NCI-H510A treated with DMSO at 0.1 percent for 48 hours (cell line): Measurements from ENCODE around the gene HOXC9.

Source experiments
- DNase-seq: peaks from one replicate; lab custom pipeline; 2025; lab: John Stamatoyannopoulos, UW

The HOXC9 gene

DNA sequence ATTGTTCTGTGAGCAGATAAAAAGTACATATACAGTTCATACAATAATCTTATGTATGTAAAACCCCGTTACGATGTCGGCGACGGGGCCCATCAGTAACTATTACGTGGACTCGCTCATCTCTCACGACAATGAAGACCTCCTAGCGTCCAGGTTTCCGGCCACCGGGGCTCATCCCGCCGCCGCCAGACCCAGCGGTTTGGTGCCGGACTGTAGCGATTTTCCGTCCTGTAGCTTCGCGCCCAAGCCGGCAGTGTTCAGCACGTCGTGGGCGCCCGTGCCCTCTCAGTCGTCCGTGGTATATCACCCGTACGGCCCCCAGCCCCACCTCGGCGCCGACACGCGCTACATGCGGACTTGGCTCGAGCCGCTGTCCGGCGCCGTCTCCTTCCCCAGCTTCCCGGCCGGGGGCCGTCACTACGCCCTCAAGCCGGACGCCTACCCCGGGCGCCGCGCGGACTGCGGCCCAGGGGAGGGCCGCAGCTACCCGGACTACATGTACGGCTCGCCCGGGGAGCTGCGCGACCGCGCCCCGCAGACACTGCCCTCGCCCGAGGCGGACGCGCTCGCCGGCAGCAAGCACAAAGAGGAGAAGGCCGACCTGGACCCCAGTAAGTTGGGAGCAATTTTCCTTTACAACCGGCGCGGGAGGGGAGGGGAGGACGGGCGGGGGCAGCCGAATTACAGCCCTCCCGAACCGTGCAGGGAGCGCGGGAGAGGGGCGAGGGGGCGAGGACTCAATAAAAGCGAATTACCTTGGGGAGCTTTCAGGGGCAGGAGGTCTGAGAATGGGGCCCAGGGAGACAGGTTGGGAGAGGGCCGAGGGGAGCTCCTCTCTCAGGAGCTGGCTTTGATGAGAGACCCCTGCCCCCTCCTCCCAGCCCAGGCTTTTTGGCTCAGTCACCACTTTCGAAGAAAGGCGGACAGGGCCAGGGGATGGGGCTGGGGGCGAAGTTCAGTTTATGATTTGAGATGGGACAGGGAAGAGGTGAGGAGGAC lies at the start of gene HOXC9:
TSS of gene HOXC9 (plus strand) at position 46 of the 999 bp plus-strand sequence. CDS start at position 74, 28 bp downstream.
- DNase-seq: no peak

DNA sequence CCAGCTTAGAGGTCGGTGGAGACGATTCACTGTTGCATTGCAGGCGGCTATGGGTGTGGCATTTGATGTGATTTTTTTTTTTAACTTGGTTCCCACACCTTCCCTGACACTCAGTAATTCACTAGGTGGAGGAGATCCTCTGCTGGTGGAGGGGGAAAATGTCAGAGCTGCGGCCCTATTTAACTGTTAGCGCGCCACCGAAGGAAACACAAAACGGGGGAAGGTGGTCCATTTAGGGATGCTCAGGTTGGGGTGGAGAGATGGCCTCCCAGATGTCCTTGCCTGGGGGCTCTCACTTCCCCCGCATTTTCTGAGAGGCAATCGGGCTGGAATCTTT lies 49.6 kb upstream of the HOXC9 start:
- DNase-seq: no peak

DNA sequence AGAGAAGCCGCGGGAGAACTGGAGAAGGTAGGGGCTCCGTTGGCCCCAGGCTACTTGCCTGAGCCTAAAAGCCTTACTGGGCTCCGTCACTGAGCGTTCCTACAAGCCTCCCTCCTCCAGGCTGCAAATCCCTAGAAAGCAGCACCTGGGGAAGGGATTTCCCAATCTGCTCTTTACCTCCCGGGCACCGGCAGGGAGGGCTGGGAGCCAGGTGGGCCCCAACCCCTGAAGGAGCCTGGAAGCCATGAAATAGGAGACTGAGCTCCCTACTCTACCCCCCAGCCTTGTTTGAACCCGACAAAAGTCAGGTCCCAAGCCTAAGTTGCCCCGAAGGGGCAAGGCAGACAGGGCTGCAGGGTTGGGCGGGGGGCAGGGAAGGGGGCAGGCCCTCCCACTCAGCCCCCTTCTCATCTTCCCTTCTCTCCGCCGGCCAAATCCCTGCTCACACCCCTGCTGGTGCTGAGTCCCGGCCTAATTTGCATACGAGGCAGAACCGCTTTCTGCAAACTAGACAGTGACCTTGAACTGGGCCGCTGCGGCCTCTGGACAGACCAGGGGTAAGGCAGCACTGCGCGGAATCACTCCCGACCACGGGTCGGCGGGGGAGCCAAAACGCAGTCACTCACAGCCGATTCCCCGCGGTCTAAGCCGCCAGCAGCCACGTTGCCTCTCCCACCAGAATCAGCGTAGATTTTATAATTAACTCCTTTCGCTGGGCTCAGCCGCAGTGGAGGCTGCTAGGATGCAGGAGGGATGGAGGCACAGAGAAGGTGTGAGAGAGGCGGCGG lies 49.0 kb upstream of the HOXC9 start:
- no peak for DNase-seq

GRCh38 chr12:53951577-53952334 lies 48.2 kb upstream of the HOXC9 start:
- no peak for DNase-seq

- no peak for DNase-seq
These were observed 47.6 kb upstream of the HOXC9 start for GRCh38 chr12:53952335-53952694.

DNA sequence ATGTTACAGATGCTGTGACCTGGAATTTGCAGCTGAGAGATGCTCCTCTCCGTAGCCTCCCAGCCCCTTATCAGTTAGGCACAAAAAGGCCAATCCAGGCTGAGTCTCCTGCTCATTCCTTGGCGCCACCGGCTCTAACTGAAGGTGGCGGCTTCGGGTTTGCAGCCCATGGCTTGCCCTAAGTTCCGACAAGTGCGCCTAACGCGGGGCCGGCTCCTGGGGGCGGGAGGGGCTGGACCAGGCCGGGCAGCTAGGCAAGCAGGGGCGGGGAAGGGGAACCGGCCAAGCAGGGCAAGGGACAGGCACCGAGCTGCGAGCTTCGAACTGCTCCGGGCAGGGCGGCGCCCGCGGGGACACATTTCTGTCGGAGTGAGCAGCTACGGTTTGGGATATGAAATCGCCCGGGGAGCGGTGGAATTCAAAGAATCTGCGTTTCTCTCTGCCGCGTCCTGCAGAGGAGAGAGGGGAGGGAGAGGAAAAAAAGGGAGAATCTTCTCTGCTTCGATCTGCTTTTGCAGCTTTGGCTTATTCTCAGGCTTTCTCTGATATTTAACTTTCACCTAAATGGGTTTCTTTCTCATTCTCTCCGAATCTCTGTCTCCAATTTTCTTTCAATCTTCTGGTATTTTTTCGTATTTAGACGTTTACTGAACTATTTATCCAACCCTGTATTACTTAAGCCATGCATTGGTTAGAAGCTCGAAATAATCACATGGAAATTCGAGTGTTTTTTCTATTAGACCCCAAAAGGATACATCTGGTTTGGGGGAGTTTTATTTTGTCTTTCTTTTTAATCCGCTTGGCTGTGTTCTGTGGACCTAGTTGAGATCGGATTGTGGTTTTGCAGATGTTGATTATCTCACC lies 46.9 kb upstream of the HOXC9 start:
- no peak for DNase-seq

DNA sequence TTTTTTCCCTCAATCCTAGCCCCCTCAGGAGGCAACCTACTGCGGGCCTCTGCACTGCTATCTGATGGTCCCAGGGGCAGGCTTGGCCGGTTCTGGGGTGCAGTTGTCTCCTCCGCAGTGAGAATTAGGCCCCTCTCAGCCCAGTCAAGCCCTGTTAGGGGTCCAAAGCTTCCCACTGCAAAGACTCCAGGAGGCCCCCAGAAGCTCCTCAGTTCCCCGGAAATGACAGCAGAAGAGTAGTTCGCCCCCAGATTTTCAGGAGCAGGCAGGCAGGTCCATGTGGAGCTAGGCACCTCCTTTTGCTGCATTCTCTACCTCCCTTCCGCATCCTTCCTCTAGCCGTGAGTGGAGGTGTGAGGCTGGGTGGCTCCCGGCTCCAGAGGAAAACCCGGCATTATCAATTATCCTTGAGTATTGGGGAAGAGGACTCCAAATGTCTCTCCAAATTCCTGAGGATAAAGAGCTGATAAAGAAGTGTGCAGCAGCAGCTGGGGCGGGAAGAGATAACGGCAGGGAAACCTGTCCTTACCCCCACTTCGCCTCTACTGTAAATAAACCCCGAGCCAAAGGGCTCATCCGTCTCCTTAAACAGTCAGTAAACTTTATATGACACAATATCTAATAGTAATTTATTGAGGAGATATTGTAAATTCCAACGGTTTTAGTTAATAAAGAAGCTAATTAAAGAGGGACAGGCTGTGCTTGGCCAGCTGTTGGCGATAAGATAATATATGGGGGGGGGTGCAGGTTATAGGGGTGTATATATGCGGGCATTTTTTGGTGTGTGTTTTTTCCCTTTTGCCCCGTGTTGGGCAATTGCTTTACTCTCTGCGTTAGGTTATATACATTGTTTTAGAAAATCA lies 45.9 kb upstream of the HOXC9 start:
- no peak for DNase-seq

GRCh38 chr12:53954694-53955035 lies 45.3 kb upstream of the HOXC9 start, which contains the start of gene HOXC12:
HOXC12 (plus strand) TSS chr12:53954903; CDS start chr12:53954930, 27 bp downstream.
- no peak for DNase-seq

DNA sequence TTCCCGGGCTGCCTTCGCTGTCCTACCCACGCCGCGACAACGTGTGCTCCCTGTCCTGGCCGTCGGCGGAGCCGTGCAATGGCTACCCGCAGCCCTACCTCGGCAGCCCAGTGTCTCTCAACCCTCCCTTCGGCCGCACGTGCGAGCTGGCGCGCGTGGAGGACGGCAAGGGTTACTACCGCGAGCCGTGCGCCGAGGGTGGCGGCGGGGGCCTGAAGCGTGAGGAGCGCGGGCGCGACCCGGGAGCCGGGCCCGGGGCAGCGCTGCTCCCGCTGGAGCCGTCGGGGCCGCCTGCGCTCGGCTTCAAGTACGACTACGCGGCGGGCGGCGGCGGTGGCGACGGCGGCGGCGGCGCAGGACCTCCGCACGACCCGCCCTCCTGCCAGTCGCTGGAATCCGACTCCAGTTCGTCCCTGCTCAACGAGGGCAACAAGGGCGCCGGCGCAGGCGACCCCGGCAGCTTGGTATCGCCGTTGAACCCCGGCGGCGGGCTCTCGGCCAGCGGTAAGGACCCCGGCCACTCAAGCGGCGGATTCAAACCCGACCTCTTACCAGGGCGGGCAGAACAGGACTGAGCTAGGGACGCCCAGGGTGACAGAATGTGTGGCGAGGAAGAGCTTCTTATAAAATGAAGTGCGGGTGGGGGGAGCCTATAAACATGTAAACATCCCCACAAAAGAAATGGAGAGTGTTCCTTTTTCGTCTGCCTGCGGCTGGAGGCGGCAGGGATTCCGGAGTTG lies 44.8 kb upstream of the HOXC9 start:
- no peak for DNase-seq

DNA sequence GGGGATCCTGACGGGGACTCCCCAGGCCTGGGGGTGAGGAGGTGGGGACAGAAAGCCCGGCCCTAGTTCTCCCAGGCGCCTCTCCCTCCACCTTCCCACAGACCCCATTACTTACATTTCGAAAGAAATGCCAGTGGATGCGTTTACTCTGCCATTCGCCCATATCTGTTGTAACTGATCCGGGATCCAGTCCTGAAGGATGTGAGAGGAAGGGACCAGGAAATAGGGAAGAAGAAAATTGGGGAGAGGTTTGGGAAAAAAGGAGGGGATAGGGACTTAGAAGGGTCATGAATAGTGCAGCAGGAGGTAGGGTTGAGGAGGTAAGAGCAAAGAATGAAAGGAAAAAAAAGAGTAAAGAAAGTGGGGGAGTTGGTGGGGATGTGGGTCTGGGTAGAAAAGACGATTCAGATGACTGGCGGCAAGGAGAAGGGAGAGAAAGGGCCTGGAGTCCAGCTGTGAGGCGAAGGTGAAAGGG lies 44.1 kb upstream of the HOXC9 start:
- no peak for DNase-seq

- DNase-seq: no peak
These were observed 43.6 kb upstream of the HOXC9 start for GRCh38 chr12:53956251-53956887.

GRCh38 chr12:53956914-53957536 lies 42.9 kb upstream of the HOXC9 start:
- DNase-seq: no peak

DNA sequence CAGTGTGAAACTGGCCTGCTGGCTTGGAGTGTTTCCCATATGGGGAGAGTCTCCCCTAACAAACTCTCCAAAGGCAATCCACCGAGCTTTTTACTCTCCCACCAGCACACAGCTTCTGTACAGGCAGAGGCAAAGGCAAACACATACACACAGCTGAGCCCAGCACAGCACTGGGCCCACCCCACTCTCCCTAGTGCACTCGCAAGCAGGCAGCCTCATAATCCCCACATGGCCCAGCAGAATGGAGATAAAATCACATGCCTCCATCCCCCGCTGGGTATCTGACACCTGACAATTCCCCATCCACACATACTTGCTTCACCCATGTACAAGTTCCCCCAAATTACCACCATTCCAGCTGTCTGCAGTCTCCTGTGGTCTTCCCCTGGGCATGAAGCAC lies 41.8 kb upstream of the HOXC9 start:
- DNase-seq: no peak

GRCh38 chr12:53959314-53959713 lies 40.6 kb upstream of the HOXC9 start:
- DNase-seq: no peak

DNA sequence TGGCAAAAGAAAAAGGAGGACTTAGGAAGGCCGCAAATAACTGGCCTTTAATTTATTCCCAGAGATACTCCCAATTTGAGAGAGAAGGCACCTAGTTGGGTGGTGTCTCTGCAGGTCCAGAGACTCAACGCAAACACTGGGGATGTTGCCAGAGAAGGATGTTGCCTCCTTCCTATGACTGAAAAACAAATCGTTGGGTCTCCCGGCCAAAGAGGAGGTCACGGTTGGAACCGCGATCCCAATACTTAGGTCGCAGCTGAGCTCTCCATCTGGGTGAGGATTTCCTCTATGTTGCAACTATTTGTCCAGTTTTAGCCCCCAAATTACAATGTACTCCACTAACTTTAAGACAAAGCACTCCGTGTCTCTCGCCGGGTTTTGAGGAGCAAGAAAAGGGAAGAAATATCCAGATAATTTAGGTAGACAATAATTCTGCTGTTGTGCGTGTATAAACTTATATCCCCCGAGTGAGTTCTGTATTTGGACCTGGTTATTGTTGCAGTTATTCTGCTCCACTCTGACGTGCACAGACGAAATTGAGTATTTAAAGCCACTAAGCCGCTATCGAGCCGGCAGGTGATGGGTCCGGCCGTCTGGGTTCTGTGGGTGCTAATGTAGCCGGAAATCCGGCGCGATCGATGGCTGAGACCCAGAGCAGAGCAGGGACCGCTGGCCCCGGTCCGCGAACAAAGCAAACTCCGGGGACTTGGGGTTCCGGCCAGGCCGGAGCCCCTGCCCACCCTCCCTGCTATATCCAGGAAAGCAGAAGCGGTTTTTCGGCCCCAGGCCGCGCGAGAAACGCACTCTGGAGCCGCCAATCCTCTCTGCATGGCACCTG lies 39.6 kb upstream of the HOXC9 start:
- DNase-seq: no peak

- DNase-seq: no peak
These were observed 38.8 kb upstream of the HOXC9 start for GRCh38 chr12:53961025-53961761.

DNA sequence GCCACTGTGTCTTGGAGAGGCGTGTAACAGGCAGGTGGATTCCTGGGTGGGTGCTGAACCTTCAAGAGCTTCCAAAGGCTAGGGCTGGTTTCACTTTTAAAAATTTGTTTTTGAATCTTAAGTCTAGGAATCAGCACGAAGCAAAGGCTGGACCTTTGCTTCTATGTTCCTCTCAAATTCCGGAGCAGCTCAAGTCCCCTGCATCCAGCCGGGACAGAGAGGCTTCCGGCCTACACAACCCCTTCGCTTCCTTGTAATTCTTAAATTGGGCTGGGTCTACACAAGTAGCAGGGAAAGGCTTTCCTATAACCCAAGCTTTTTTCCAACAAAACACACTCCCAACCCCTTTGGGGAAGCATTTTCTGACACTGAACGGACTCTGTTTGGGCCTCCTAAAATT lies 37.0 kb upstream of the HOXC9 start:
- no peak for DNase-seq
